Loucy (cell line): ENCODE data around the gene NOX4.
"Not testable (repeated sequence)": the region's sequence is repeated elsewhere in the genome, so short reads cannot be mapped to it uniquely, and the experiment has no call there.

Source experiments
- H2AFZ ChIP-seq: fragments of 200-600 bp; sonication (generic); 2 replicates; pipeline ENCODE4 v1.6.0; 2016; ENCODE audit warnings: antibody characterized with exemption, mild to moderate bottlenecking, low read length, moderate library complexity
- H3F3A ChIP-seq: fragments of 200-600 bp; 2 replicates; pipeline ENCODE4 v1.6.0; 2016; ENCODE audit warnings: antibody characterized with exemption, low read depth, mild to moderate bottlenecking
- H3K27me3 ChIP-seq: fragments of 200-600 bp; sonication (generic); 2 replicates; pipeline ENCODE4 v1.6.1; 2014; ENCODE audit warnings: low read length, mild to moderate bottlenecking; ENCODE audit not compliant: insufficient read depth, poor library complexity, severe bottlenecking
- H3K36me3 ChIP-seq: fragments of 200-600 bp; sonication (generic); 2 replicates; pipeline ENCODE4 v1.6.1; 2016; ENCODE audit warnings: low read length; ENCODE audit not compliant: insufficient read depth
- H3K4me1 ChIP-seq: fragments of 200-600 bp; sonication (generic); 2 replicates; pipeline ENCODE4 v1.5.1; 2014; ENCODE audit warnings: low read length, mild to moderate bottlenecking; ENCODE audit not compliant: insufficient read depth, poor library complexity, severe bottlenecking
- H3K4me2 ChIP-seq: fragments of 200-600 bp; sonication (generic); 2 replicates; pipeline ENCODE4 v1.6.0; 2014; ENCODE audit warnings: antibody characterized with exemption, low read length, low read depth, mild to moderate bottlenecking; ENCODE audit not compliant: poor library complexity, severe bottlenecking
- H3K4me3 ChIP-seq: fragments of 200-600 bp; sonication (generic); 2 replicates; pipeline ENCODE4 v1.5.1; 2014; ENCODE audit warnings: low read length, mild to moderate bottlenecking, mixed read lengths; ENCODE audit not compliant: poor library complexity, severe bottlenecking
- H3K79me2 ChIP-seq: fragments of 200-600 bp; sonication (generic); 2 replicates; pipeline ENCODE4 v1.6.1; 2014; ENCODE audit warnings: low read length; ENCODE audit not compliant: insufficient read depth
- H3K9ac ChIP-seq: fragments of 200-600 bp; sonication (generic); 2 replicates; pipeline ENCODE4 v1.6.0; 2014; ENCODE audit warnings: mild to moderate bottlenecking, low read depth, low read length, moderate library complexity; ENCODE audit not compliant: poor library complexity, severe bottlenecking
- H3K9me2 ChIP-seq: fragments of 200-600 bp; sonication (generic); replicated peaks from 2 replicates; pipeline ENCODE4 v1.6.1; 2016; ENCODE audit warnings: low read depth, low read length, mixed read lengths
- H3K9me3 ChIP-seq: fragments of 200-600 bp; sonication (generic); 2 replicates; pipeline ENCODE4 v1.6.1; 2014; ENCODE audit warnings: mild to moderate bottlenecking, antibody characterized with exemption, low read length, low read depth; ENCODE audit not compliant: insufficient read depth
- H4K20me1 ChIP-seq: fragments of 200-600 bp; sonication (generic); 2 replicates; pipeline ENCODE4 v1.6.0; 2014; ENCODE audit warnings: antibody characterized with exemption, low read length, mild to moderate bottlenecking; ENCODE audit not compliant: insufficient read depth, poor library complexity, severe bottlenecking
- CTCF ChIP-seq: fragments of 200-600 bp; sonication (generic); conservative IDR thresholded peaks from 2 replicates; pipeline ENCODE4 v1.5.1; 2014; ENCODE audit warnings: mild to moderate bottlenecking, antibody characterized with exemption, low read length
- EZH2phosphoT487 ChIP-seq: fragments of 200-600 bp; IDR thresholded peaks from 2 replicates; pipeline ENCODE4 v1.6.1; 2018; ENCODE audit warnings: antibody characterized with exemption, mild to moderate bottlenecking, moderate library complexity, borderline replicate concordance

The NOX4 gene

GRCh38 chr11:89346601-89347000 lies 144.6 kb downstream of the NOX4 start:
- H2AFZ ChIP-seq: no peak overlapping the region
- no peaks in the 10 kb centered on the region for H4K20me1 ChIP-seq
- no peaks in the 10 kb centered on the region for H3K9me2 ChIP-seq
- H3K4me1 ChIP-seq: no peaks in the 10 kb centered on the region
- TF ChIP-seq CTCF (no peak), EZH2phosphoT487 (no peak)
- H3K9ac ChIP-seq: no peak overlapping the region
- H3K79me2 ChIP-seq: no peaks in the 10 kb centered on the region
- no peaks in the 10 kb centered on the region for H3F3A ChIP-seq
- no peak overlapping the region for H3K4me2 ChIP-seq
- H3K36me3 ChIP-seq: no peaks in the 10 kb centered on the region
- H3K27me3 ChIP-seq: no peaks in the 10 kb centered on the region
- H3K9me3 ChIP-seq: no peaks in the 10 kb centered on the region
- H3K4me3 ChIP-seq: no peak overlapping the region

GRCh38 chr11:89342880-89343572 lies 148.1 kb downstream of the NOX4 start:
- H3K4me2 ChIP-seq, H3K27me3 ChIP-seq, H4K20me1 ChIP-seq, H2AFZ ChIP-seq, H3K79me2 ChIP-seq, H3K4me1 ChIP-seq, H3K4me3 ChIP-seq, H3K9me2 ChIP-seq, H3K9me3 ChIP-seq, H3K9ac ChIP-seq, H3K36me3 ChIP-seq, H3F3A ChIP-seq: not testable (repeated sequence)

GRCh38 chr11:89340450-89340849 lies 150.7 kb downstream of the NOX4 start:
- not testable (repeated sequence) for H3F3A ChIP-seq, H3K9me3 ChIP-seq, H3K9ac ChIP-seq, H2AFZ ChIP-seq, H3K4me3 ChIP-seq, H4K20me1 ChIP-seq, H3K9me2 ChIP-seq, H3K4me2 ChIP-seq, H3K79me2 ChIP-seq, H3K4me1 ChIP-seq, H3K36me3 ChIP-seq, H3K27me3 ChIP-seq

- not testable (repeated sequence) for H3K9me3 ChIP-seq, H3K9ac ChIP-seq, H3K36me3 ChIP-seq, H3K79me2 ChIP-seq, H3K4me3 ChIP-seq, H3F3A ChIP-seq, H3K27me3 ChIP-seq, H3K4me2 ChIP-seq, H3K9me2 ChIP-seq, H3K4me1 ChIP-seq, H4K20me1 ChIP-seq, H2AFZ ChIP-seq
Measured at GRCh38 chr11:89338073-89338472, 153.1 kb downstream of the NOX4 start.

GRCh38 chr11:89337100-89337650 lies 154.0 kb downstream of the NOX4 start:
- not testable (repeated sequence) for H2AFZ ChIP-seq, H3F3A ChIP-seq, H4K20me1 ChIP-seq

More at GRCh38 chr11:89337100-89337650, 154.0 kb downstream of the NOX4 start:
- not testable (repeated sequence) for H3K79me2 ChIP-seq, H3K36me3 ChIP-seq, H3K4me3 ChIP-seq, H3K4me1 ChIP-seq, H3K9me2 ChIP-seq, H3K9ac ChIP-seq, H3K4me2 ChIP-seq, H3K27me3 ChIP-seq, H3K9me3 ChIP-seq
